ENCODE data around the gene QDPR. TPM values are rescaled to one million over a fixed set of nuclear protein-coding genes. Genes with fewer than 3 reads are reported as not detected.

QDPR gene
- total and polyA plus RNA-seq, 10 of the 15 experiments (the other 5 are each of a cell fraction or from before 2014, with no cell fraction given): 3.0 to 27.7 (median 11.8) TPM

GRCh38 chr4:17490575-17491059, 21.3 kb downstream of the QDPR start (continued):
- TF ChIP-seq E4F1 (IDR thresholded peaks at IDR 0.05; ENCODE audit: borderline replicate concordance, partially characterized antibody) (no peak), ZBED1 (IDR thresholded peaks at IDR 0.05; ENCODE audit: borderline replicate concordance) (no peak), POLR2AphosphoS2 (IDR thresholded peaks at IDR 0.05; ENCODE audit: low read depth, low read length) (no peak)

- ATAC-seq: no peak
- no TSS peak for BruUV-seq (replicated peaks)
- in situ Hi-C loops (cut with MboI): no loop called here
- intact Hi-C loops (cut with micrococcal nuclease; ENCODE audit: unreplicated experiment): no loop called here
- RAD21 ChIA-PET (ENCODE audit: unreplicated experiment): no interaction called here
- Histone ChIP-seq H3K4me1 (ENCODE audit: control insufficient read depth, insufficient read depth, low read length) (no peaks in the 10 kb centered on the region), H3K79me2 (ENCODE audit: control insufficient read depth, insufficient read depth, low read length) (no peaks in the 10 kb centered on the region), H3K27ac (ENCODE audit: control insufficient read depth, insufficient read depth) (no peak overlapping the region), H3K4me2 (ENCODE audit: control insufficient read depth, insufficient read depth) (no peak overlapping the region), H3K36me3 (ENCODE audit: control insufficient read depth in 2 of 2, insufficient read depth in 2 of 2, low read length in 1 of 2) (peaks cover 2 to 3% of the 10 kb centered on the region in 2 experiments; a peak in 2 of 4 replicates), H3K27me3 (replicated peaks in 1 of 2; ENCODE audit: control insufficient read depth in 2 of 2, insufficient read depth in 2 of 2, low read length in 1 of 2) (no peaks in the 10 kb centered on the region), H2AFZ (ENCODE audit: control insufficient read depth, low read depth, low read length) (no peak overlapping the region), H3K9ac (ENCODE audit: control insufficient read depth, insufficient read depth, low read length) (no peak overlapping the region), H3K9me3 (replicated peaks; ENCODE audit: control insufficient read depth, insufficient read depth, low read length) (no peaks in the 10 kb centered on the region), H3K4me3 (no peak overlapping the region), H4K20me1 (ENCODE audit: control insufficient read depth, insufficient read depth) (no peaks in the 10 kb centered on the region)
- SMC1A ChIA-PET (ENCODE audit: uncharacterized antibody, unreplicated experiment): no interaction called here
- no peak for DNase-seq (ENCODE audit: low read depth, low spot score)
- POLR2A ChIA-PET: no interaction called here
- TF ChIP-seq, protein P1, sequence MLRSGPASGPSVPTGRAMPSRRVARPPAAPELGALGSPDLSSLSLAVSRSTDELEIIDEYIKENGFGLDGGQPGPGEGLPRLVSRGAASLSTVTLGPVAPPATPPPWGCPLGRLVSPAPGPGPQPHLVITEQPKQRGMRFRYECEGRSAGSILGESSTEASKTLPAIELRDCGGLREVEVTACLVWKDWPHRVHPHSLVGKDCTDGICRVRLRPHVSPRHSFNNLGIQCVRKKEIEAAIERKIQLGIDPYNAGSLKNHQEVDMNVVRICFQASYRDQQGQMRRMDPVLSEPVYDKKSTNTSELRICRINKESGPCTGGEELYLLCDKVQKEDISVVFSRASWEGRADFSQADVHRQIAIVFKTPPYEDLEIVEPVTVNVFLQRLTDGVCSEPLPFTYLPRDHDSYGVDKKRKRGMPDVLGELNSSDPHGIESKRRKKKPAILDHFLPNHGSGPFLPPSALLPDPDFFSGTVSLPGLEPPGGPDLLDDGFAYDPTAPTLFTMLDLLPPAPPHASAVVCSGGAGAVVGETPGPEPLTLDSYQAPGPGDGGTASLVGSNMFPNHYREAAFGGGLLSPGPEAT (IDR thresholded peaks at IDR 0.05; ENCODE audit: low read depth): no peak
- TF ChIP-seq HDAC6 (IDR thresholded peaks at IDR 0.05; ENCODE audit: unreplicated experiment): no peak
- TF ChIP-seq POU2F2 (IDR thresholded peaks at IDR 0.05; ENCODE audit: borderline replicate concordance, low read depth, low read length): no peak
- TF ChIP-seq EED (IDR thresholded peaks at IDR 0.05; ENCODE audit: low read depth): no peak
- no peak for TF ChIP-seq POLR2A (IDR thresholded peaks at IDR 0.05; ENCODE audit: low read depth, low read length)
- TF ChIP-seq SIN3A (IDR thresholded peaks at IDR 0.05; ENCODE audit: low read depth, low read length): no peak
- TF ChIP-seq SPI1 (IDR thresholded peaks at IDR 0.05; ENCODE audit: borderline replicate concordance, insufficient read depth, low read depth, low read length): peak; percentile 36; the same call in 1 of the 2 replicates
- no peak for TF ChIP-seq SUZ12 (IDR thresholded peaks at IDR 0.05; ENCODE audit: unreplicated experiment)
- TF ChIP-seq SRF (IDR thresholded peaks at IDR 0.05; ENCODE audit: low read depth in 2 of 2, low read length in 2 of 2): no peak
- CTCF ChIA-PET: interaction anchor here (1.7 kb wide), 1 partner anchor 17 kb away, joined by 9 read pairs; no protein-coding TSS in a partner anchor
- FAIRE-seq: no peak
- WGBS (ENCODE audit: insufficient coverage, insufficient replicate concordance, low lambda C conversion rate, missing lambda C conversion rate): 49% methylated on average over 8 of the region's 8 CpGs
Observed at GRCh38 chr4:17489721-17490120, 22.2 kb downstream of the QDPR start.
